NCI-H1048 (cell line): ENCODE results near the gene DHDH.
"Not testable (repeated sequence)": the region's sequence is repeated elsewhere in the genome, so short reads cannot be mapped to it uniquely, and the experiment has no call there.

Experiments
- DNase-seq: peaks from one replicate; lab custom pipeline; 2025; lab: John Stamatoyannopoulos, UW

The DHDH gene

GRCh38 chr19:48915757-48916156, 17.7 kb upstream of the DHDH start:
- no peak for DNase-seq

DNA sequence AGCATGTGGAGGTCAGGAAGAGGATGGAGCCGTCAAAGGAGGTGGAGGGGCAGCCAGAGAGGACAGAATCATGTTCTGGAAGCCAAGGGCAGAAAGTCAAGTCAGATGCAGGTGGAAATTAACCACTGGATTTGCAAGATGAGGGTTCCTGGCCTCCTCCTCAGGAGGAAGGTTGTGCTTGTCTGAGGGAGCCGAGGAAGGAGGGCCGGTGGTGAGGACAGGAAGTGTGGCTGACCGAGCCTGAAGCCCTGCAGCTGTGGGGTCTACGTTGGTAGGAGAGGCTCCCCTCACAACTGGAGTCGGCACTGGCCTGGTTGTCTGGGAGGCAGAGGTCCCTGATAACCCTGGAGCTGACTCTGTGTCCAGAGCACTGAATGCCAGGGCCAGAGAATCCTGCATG, 15.4 kb upstream of the DHDH start:
- no peak for DNase-seq

DNA sequence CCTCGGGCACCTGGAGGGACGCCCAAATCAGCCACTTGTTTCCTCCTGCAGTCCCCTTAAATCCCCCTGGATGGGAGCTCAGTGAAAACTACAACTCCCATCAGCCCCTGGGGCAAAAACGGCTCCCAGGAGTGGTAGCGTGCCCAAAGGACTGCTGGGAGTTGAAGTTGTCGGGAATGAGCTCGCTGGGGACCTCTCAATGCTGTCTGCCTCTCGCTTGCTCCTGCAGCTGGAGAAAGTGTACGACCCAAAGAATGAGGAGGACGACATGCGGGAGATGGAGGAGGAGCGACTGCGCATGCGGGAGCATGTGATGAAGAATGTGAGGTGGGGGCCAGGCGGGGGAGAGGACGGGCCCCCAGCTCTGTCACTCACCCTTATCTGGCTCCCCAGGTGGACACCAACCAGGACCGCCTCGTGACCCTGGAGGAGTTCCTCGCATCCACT, 14.7 kb upstream of the DHDH start:
- no peak for DNase-seq

GRCh38 chr19:48919271-48919670, 14.2 kb upstream of the DHDH start:
- not testable (repeated sequence) for DNase-seq

- no peak for DNase-seq
Measured at GRCh38 chr19:48920949-48921348, 12.6 kb upstream of the DHDH start.

DNA sequence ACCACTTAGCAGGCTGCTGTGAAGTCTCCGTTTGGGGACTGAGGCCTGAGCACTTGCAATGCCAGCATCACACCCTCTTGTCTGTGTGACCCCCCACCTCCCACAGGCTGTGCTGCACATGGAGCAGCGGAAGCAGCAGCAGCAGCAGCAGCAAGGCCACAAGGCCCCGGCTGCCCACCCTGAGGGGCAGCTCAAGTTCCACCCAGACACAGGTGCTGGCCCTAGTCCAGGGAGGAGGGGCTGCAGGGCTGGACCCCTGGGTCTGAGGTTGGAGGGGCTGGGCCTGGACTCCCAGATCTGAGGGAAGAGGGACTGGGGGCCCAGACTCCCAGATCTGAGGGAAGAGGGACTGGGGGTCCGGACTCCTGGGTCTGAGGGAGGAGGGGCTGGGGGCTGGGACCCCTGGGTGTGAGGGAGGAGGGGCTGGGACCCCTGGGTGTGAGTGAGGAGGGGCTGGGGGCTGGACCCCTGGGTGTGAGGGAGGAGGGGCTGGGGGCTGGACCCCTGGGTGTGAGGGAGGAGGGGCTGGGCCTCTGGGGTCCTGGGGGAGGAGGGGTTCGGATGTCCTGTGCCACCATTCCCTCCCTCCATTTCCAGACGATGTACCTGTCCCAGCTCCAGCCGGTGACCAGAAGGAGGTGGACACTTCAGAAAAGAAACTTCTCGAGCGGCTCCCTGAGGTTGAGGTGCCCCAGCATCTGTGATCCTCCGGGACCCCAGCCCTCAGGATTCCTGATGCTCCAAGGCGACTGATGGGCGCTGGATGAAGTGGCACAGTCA, 11.6 kb upstream of the DHDH start:
- no peak for DNase-seq

DNA sequence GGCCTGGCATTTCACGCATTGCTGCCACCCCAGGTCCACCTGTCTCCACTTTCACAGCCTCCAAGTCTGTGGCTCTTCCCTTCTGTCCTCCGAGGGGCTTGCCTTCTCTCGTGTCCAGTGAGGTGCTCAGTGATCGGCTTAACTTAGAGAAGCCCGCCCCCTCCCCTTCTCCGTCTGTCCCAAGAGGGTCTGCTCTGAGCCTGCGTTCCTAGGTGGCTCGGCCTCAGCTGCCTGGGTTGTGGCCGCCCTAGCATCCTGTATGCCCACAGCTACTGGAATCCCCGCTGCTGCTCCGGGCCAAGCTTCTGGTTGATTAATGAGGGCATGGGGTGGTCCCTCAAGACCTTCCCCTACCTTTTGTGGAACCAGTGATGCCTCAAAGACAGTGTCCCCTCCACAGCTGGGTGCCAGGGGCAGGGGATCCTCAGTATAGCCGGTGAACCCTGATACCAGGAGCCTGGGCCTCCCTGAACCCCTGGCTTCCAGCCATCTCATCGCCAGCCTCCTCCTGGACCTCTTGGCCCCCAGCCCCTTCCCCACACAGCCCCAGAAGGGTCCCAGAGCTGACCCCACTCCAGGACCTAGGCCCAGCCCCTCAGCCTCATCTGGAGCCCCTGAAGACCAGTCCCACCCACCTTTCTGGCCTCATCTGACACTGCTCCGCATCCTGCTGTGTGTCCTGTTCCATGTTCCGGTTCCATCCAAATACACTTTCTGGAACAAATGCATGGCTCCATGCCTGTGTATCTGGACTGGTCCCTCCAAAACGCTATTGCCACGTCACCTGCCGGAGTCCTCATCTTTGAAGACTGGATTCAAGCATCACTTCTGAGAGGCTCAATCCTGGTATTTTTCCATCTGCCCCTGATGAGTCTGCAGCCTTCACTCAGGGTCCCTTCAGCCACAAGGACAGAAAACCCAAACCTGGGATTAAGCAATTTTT, 10.7 kb upstream of the DHDH start:
- DNase-seq = no peak

DNA sequence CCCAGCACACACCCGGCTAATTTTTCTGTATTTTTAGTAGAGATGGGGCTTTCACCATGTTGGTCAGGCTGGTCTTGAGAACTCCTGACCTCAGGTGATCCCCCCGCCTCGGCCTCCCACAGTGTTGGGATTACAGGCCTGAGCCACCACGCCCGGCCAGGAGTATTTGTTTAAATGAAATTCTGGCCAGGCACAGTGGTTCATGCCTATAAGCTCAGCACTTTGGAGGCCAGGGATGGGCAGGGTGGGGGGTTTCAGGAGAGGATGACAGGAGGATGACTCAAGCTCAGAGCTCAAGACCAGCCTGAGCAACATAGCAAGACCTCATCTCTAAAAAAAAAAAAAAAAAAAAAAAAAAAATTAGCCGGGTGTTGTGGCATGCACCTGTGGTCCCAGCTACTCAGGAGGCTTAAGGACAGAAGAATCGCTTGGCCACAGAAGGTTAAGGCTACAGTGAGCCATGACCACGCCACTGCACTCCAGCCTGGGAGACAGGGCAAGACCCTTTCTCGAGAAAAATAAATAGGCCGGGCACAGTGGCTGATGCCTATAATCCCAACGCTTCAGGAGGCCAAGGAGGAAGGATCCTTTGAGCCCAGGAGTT, 8.2 kb upstream of the DHDH start:
- no peak for DNase-seq

DNA sequence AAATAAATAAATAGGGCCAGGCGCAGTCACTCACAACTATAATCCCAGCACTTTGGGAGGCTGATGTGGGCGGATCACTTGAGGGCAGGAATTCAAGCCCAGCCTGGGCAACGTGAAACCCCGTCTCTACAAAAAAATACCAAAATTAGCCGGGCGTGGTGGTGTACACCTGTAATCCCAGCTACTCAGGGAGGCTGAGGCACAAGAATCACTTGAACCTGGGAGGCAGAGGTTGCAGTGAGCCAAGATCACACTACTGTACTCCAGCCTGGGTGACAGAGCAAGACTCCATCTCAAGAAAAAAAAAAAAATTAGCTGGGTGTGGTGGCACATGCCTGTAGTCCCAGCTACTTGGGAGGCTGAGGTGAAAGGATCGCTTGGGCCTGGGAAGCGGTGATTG, 7.6 kb upstream of the DHDH start:
- not testable (repeated sequence) for DNase-seq

DNA sequence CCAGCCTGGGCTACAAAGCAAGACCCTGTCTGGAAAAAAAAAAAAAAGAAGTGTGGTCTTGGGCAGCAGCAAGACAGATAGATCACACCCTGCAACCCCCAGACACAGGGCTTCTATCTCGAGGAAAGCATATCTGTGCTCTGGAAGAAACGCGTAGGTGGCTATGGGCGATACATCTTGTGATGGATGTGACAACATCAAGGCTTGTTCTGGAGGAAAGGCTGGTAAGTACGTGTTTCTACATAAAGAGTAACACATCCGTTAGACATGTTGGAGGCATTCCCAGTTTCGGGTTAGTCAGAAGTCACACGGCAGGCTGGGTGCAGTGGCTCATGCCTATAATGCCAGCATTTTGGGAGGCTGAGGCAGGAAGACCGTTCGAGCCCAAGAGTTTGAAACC, 6.6 kb upstream of the DHDH start:
- no peak for DNase-seq

GRCh38 chr19:48927692-48928091, 5.8 kb upstream of the DHDH start:
- not testable (repeated sequence) for DNase-seq

DNA sequence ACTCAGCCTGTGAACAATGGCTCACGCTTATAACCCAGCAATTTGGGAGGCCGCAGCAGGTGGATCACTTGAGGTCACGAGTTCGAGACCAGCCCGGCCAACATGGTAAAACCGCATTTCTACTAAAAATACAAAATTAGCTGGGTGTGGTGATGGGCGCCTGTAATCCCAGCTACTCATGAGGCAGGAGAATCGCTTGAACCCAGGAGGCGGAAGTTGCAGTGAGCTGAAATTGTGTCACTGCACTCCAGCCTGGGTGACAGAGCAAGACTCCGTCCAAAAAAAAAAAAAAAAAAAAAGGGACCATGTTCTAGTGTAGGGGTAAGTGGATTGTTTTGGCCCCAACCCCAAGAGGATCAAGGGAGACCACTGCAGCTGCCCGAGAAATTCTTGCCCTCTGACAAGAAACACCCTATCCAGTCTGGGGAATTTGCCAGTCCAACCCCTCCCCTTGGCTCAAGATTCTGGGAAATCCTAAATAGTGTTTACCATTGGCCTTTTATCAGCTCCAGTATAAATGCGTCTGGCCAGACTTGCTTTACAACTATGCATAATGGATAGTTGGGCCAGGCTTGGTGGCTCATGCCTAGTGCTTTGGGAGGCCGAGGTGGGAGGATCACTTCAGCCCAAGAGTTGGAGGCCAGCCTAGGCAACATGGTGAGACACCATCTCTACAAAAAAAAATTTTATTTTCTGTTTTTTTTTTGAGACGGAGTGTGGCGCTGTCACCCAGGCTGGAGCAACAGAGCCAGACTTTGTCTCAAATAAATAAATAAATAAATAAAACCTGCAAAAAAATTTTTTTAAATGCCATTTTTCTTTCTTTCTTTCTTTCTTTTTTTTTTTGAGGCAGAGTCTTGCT, 5.1 kb upstream of the DHDH start:
- DNase-seq = no peak

DNA sequence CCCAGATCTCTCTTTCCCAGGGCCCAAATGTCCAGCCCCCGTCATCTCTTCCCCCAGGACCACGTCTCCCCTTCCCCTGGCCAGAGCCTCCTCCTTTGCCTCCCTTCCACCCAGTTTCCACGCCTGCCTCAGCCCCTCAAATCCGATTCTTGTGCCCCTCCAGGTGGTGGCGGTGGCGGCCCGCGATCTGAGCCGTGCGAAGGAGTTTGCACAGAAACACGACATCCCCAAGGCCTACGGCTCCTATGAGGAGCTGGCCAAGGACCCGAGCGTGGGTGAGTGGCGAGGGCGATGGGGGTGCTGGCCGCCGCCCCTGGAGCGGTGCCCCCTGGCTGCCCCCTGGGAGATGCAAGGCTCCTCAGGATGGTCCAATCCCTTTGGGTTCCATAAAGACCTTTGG, 1.3 kb downstream of the DHDH start:
- no peak for DNase-seq

DNA sequence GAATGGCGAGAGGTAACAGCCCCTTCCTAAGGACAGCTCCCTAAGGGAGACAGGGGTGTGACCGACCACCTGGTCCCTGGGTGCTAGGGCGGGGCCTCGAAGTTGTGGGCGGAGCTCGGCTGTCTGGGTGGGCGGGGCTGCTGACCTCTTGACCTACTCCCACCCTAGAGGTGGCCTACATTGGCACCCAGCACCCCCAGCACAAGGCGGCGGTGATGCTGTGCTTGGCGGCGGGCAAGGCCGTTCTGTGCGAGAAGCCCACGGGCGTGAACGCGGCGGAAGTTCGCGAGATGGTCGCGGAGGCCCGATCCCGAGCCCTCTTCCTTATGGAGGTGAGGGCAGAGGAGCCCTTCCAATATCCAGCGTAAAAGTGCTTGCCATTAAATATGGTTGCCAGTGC, 2.4 kb downstream of the DHDH start:
- no peak for DNase-seq

GRCh38 chr19:48938256-48938655, 4.8 kb downstream of the DHDH start:
- no peak for DNase-seq

DNA sequence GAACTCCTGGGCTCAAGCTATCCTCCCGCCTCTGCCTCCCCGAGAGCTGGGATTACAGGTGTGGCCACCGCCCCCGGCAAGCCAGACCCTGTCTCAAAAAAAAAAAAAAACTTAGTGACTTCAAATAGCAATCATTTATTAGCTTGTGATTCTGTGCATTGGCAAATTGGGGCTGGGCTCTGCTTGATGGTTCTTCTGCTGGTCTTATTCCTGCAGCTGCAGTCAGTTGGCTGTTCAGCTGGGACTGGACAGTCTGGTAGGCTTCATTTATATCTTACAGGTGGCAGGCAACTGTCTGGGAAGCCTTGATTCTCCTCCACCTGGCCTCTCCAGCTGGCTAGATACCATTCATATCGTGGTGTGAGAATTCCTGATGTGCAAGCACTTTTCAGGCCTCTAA, 7.4 kb downstream of the DHDH start:
- DNase-seq = no peak

GRCh38 chr19:48943081-48943480, 9.6 kb downstream of the DHDH start:
- no peak for DNase-seq

- DNase-seq = no peak
Measured at GRCh38 chr19:48945415-48945814, 11.9 kb downstream of the DHDH start.

GRCh38 chr19:48945817-48946216, 12.3 kb downstream of the DHDH start:
- DNase-seq = no peak

DNA sequence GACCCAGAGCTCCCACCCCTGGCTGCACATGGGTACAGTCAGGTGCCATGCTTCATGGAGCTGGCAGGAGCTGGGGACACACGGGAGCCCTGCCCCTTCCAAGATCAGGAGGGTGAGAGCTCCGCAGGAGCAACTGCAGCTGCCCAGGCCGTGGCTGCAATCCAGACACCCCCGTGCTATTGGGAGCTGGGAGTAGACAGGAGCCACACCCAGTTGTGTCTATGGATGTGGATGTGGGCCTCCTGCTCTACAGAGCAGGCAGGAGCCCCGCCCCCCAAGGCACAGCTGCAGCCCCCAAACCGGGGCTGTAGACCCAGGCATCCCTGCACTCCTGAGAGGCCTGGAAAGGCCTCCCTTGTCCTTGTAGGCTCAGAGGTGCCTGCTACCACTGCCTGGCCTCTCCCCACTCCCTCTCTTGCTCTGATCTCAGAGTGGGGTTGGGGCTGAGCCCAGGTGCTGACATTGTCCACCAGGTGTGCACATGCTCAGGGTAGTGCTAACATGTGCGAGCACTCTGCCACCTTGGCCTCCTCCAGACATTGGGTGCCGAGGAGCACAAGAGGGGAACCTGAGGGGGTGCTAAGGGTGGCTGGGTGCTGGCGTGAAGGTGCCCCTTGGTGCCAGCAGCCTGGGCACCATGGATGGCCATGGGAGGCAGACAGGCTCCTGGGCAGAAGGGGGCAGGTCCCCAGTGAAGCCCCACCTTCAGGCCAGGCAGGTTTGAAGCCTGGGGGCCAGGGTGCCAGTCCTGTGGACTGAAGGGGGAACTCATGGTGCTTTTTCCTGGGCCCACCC, 13.2 kb downstream of the DHDH start:
- no peak for DNase-seq

DNA sequence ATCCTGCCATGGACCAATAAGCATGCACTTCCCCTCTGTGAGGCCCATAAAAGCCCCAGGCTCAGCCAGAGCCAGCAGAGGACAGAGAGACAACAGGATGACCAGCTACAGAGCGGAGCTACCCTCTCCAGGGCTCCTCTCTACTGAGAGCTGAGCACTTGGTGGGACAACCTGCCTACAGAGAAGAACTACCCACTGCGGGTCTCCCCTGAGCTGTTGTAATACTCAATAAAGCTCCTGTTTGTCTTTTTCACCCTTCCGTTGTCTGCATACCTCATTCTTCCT, 13.7 kb downstream of the DHDH start:
- DNase-seq = no peak
